ENCODE measurements around the gene SLCO4C1. TPM values are rescaled to one million over a fixed set of nuclear protein-coding genes. Genes with fewer than 3 reads are reported as not detected.
A peak's percentile ranks its signal among the peaks of the same experiment; 100 is the strongest.

The SLCO4C1 gene
- total RNA-seq, 2 donors from 2014 or later = 0.04 to 0.08 TPM

- ATAC-seq (replicated peaks) = no peak
- no peaks in the 10 kb centered on the region for H3K9me3 Mint-ChIP-seq
- H3K27ac Mint-ChIP-seq = no peak overlapping the region
- H3K36me3 Mint-ChIP-seq (ENCODE audit: low read depth) = no peaks in the 10 kb centered on the region
- no peaks in the 10 kb centered on the region for H3K4me1 Mint-ChIP-seq
- H3K4me3 Mint-ChIP-seq = no peak overlapping the region
- no peaks in the 10 kb centered on the region for H3K27me3 Mint-ChIP-seq
Observed at GRCh38 chr5:102288630-102289029, 7.5 kb downstream of the SLCO4C1 start.

- ATAC-seq (replicated peaks) = no peak
- Mint-ChIP-seq H3K9me3 (no peaks in the 10 kb centered on the region), H3K4me3 (no peak overlapping the region), H3K27ac (no peak overlapping the region), H3K36me3 (ENCODE audit: low read depth) (no peaks in the 10 kb centered on the region), H3K27me3 (no peaks in the 10 kb centered on the region), H3K4me1 (no peaks in the 10 kb centered on the region)
Observed at GRCh38 chr5:102286476-102286875, 9.6 kb downstream of the SLCO4C1 start.

- Mint-ChIP-seq H3K27me3 (no peaks in the 10 kb centered on the region), H3K27ac (no peak overlapping the region), H3K9me3 (no peaks in the 10 kb centered on the region), H3K4me3 (no peak overlapping the region), H3K36me3 (ENCODE audit: low read depth) (no peaks in the 10 kb centered on the region), H3K4me1 (no peaks in the 10 kb centered on the region)
- ATAC-seq (replicated peaks) = no peak
Observed at GRCh38 chr5:102283102-102283797, 12.8 kb downstream of the SLCO4C1 start.

- Mint-ChIP-seq H3K27me3 (peaks cover 1% of the 10 kb centered on the region), H3K4me3 (no peak overlapping the region), H3K27ac (no peak overlapping the region), H3K9me3 (no peaks in the 10 kb centered on the region), H3K36me3 (ENCODE audit: low read depth) (no peaks in the 10 kb centered on the region), H3K4me1 (no peaks in the 10 kb centered on the region)
- ATAC-seq (replicated peaks) = no peak
Observed at GRCh38 chr5:102279711-102280110, 16.4 kb downstream of the SLCO4C1 start.

GRCh38 chr5:102278231-102278630 is 17.9 kb downstream of the SLCO4C1 start:
- H3K27me3 Mint-ChIP-seq = peaks cover 3% of the 10 kb centered on the region
- ATAC-seq (replicated peaks) = no peak

GRCh38 chr5:102277144-102277543 is 18.9 kb downstream of the SLCO4C1 start:
- Mint-ChIP-seq H3K4me3 (no peak overlapping the region), H3K36me3 (ENCODE audit: low read depth) (no peaks in the 10 kb centered on the region), H3K27me3 (peaks cover 3% of the 10 kb centered on the region), H3K4me1 (no peaks in the 10 kb centered on the region), H3K9me3 (no peaks in the 10 kb centered on the region), H3K27ac (no peak overlapping the region)
- ATAC-seq (replicated peaks) = no peak

More at GRCh38 chr5:102278231-102278630, 17.9 kb downstream of the SLCO4C1 start:
- Mint-ChIP-seq H3K36me3 (ENCODE audit: low read depth) (no peaks in the 10 kb centered on the region), H3K4me1 (no peaks in the 10 kb centered on the region), H3K4me3 (no peak overlapping the region), H3K27ac (no peak overlapping the region), H3K9me3 (no peaks in the 10 kb centered on the region)

GRCh38 chr5:102271759-102272158 is 24.3 kb downstream of the SLCO4C1 start:
- ATAC-seq (replicated peaks) = no peak
- Mint-ChIP-seq H3K4me1 (no peaks in the 10 kb centered on the region), H3K36me3 (ENCODE audit: low read depth) (no peaks in the 10 kb centered on the region), H3K4me3 (no peak overlapping the region), H3K9me3 (peaks cover 14% of the 10 kb centered on the region), H3K27me3 (peaks cover 3% of the 10 kb centered on the region), H3K27ac (no peak overlapping the region)

- ATAC-seq (replicated peaks) = no peak
- no peak overlapping the region for H3K4me3 Mint-ChIP-seq
Observed at GRCh38 chr5:102270036-102270435, 26.0 kb downstream of the SLCO4C1 start.

GRCh38 chr5:102262688-102263087 is 33.4 kb downstream of the SLCO4C1 start:
- no peak overlapping the region for H3K4me3 Mint-ChIP-seq
- no peaks in the 10 kb centered on the region for H3K4me1 Mint-ChIP-seq
- H3K27me3 Mint-ChIP-seq = no peaks in the 10 kb centered on the region
- ATAC-seq (replicated peaks) = no peak
- H3K9me3 Mint-ChIP-seq = no peaks in the 10 kb centered on the region
- H3K27ac Mint-ChIP-seq = no peak overlapping the region
- no peaks in the 10 kb centered on the region for H3K36me3 Mint-ChIP-seq (ENCODE audit: low read depth)

More at GRCh38 chr5:102270036-102270435, 26.0 kb downstream of the SLCO4C1 start:
- Mint-ChIP-seq H3K36me3 (ENCODE audit: low read depth) (no peaks in the 10 kb centered on the region), H3K9me3 (peaks cover 14% of the 10 kb centered on the region), H3K4me1 (no peaks in the 10 kb centered on the region), H3K27ac (no peak overlapping the region), H3K27me3 (peaks cover 3% of the 10 kb centered on the region)

GRCh38 chr5:102249381-102249780 is 46.7 kb downstream of the SLCO4C1 start:
- no peak overlapping the region for H3K27ac Mint-ChIP-seq
- H3K9me3 Mint-ChIP-seq = no peaks in the 10 kb centered on the region
- no peak overlapping the region for H3K4me3 Mint-ChIP-seq
- H3K36me3 Mint-ChIP-seq (ENCODE audit: low read depth) = no peaks in the 10 kb centered on the region
- H3K4me1 Mint-ChIP-seq = no peaks in the 10 kb centered on the region
- peaks cover 4% of the 10 kb centered on the region for H3K27me3 Mint-ChIP-seq
- ATAC-seq (replicated peaks) = no peak

- Mint-ChIP-seq H3K4me3 (no peak overlapping the region), H3K4me1 (no peaks in the 10 kb centered on the region), H3K9me3 (no peaks in the 10 kb centered on the region), H3K27me3 (no peaks in the 10 kb centered on the region), H3K36me3 (ENCODE audit: low read depth) (no peaks in the 10 kb centered on the region), H3K27ac (no peak overlapping the region)
- no peak for ATAC-seq (replicated peaks)
Observed at GRCh38 chr5:102243213-102243612, 52.9 kb downstream of the SLCO4C1 start.

GRCh38 chr5:102241809-102242421 is 54.2 kb downstream of the SLCO4C1 start:
- no peaks in the 10 kb centered on the region for H3K27me3 Mint-ChIP-seq
- no peak overlapping the region for H3K27ac Mint-ChIP-seq
- ATAC-seq (replicated peaks) = peak; percentile 16
- no peaks in the 10 kb centered on the region for H3K4me1 Mint-ChIP-seq
- H3K9me3 Mint-ChIP-seq = no peaks in the 10 kb centered on the region
- no peaks in the 10 kb centered on the region for H3K36me3 Mint-ChIP-seq (ENCODE audit: low read depth)
- H3K4me3 Mint-ChIP-seq = no peak overlapping the region

- peak; percentile 61 for ATAC-seq (replicated peaks)
- no peaks in the 10 kb centered on the region for H3K9me3 Mint-ChIP-seq
- H3K27ac Mint-ChIP-seq = no peak overlapping the region
- H3K4me1 Mint-ChIP-seq = peaks cover 4% of the 10 kb centered on the region
- H3K36me3 Mint-ChIP-seq (ENCODE audit: low read depth) = no peaks in the 10 kb centered on the region
- no peaks in the 10 kb centered on the region for H3K27me3 Mint-ChIP-seq
- H3K4me3 Mint-ChIP-seq = no peak overlapping the region
Observed at GRCh38 chr5:102231693-102232619, 64.1 kb downstream of the SLCO4C1 start.

- H3K9me3 Mint-ChIP-seq = no peaks in the 10 kb centered on the region
- no peak overlapping the region for H3K4me3 Mint-ChIP-seq
- ATAC-seq (replicated peaks) = no peak
- peaks cover 4% of the 10 kb centered on the region for H3K4me1 Mint-ChIP-seq
- H3K36me3 Mint-ChIP-seq (ENCODE audit: low read depth) = no peaks in the 10 kb centered on the region
- no peaks in the 10 kb centered on the region for H3K27me3 Mint-ChIP-seq
- H3K27ac Mint-ChIP-seq = no peak overlapping the region
Observed at GRCh38 chr5:102229685-102230084, 66.4 kb downstream of the SLCO4C1 start.
